HepG2 (cell line): ENCODE data around the gene R3HDM4. TPM values are rescaled to one million over a fixed set of nuclear protein-coding genes. Genes with fewer than 3 reads are reported as not detected.
A peak's percentile ranks its signal among the peaks of the same experiment; 100 is the strongest.

Experiments used
- MAFF ChIP-seq: IDR thresholded peaks from 2 replicates; pipeline ENCODE4 v1.6.1; 2011; ENCODE audit warnings: low read depth, low read length, improper control_type of control experiment
- MED1 ChIP-seq: sonication (generic); formaldehyde crosslinking; IDR thresholded peaks from 2 replicates; pipeline ENCODE4 v1.4.0; 2020; ENCODE audit warnings: missing genetic modification reagents
- NCOR1 ChIP-seq: fragments of 200-600 bp; sonication (generic); IDR thresholded peaks from 2 replicates; pipeline ENCODE4 v1.7.0; 2017; ENCODE audit warnings: antibody characterized with exemption, low read length, borderline replicate concordance
- SALL1 ChIP-seq: sonication (generic); formaldehyde crosslinking; IDR thresholded peaks from 2 replicates; pipeline ENCODE4 v1.8.0; 2022; ENCODE audit warnings: mild to moderate bottlenecking, missing genetic modification reagents
- THAP9 ChIP-seq: sonication (generic); formaldehyde crosslinking; IDR thresholded peaks from 2 replicates; pipeline ENCODE4; 2020; ENCODE audit warnings: missing genetic modification reagents, mild to moderate bottlenecking, borderline replicate concordance
- ZBED4 ChIP-seq: sonication (generic); formaldehyde crosslinking; IDR thresholded peaks from 2 replicates; pipeline ENCODE4 v1.4.0; 2020; ENCODE audit warnings: missing genetic modification reagents, borderline replicate concordance
- ZBTB26 ChIP-seq: IDR thresholded peaks from 2 replicates; pipeline ENCODE4 v1.6.1; 2016; ENCODE audit warnings: missing compliant biosample characterization, missing genetic modification reagents, borderline replicate concordance
- ZBTB49 ChIP-seq: sonication (generic); formaldehyde crosslinking; IDR thresholded peaks from 2 replicates; pipeline ENCODE4 v1.4.0; 2020; ENCODE audit warnings: missing genetic modification reagents, borderline replicate concordance
- ZNF251 ChIP-seq: sonication (generic); formaldehyde crosslinking; IDR thresholded peaks from 2 replicates; pipeline ENCODE4 v1.9.0; 2021; ENCODE audit warnings: mild to moderate bottlenecking, missing genetic modification reagents
- ZNF256 ChIP-seq: sonication (generic); formaldehyde crosslinking; conservative IDR thresholded peaks from 2 replicates; pipeline ENCODE4 v1.4.0; 2020; ENCODE audit warnings: missing genetic modification reagents
- ZNF331 ChIP-seq: sonication (generic); formaldehyde crosslinking; IDR thresholded peaks from 2 replicates; pipeline ENCODE4 v1.4.0; 2020; ENCODE audit warnings: missing genetic modification reagents
- ZNF383 ChIP-seq: sonication (generic); formaldehyde crosslinking; IDR thresholded peaks from 2 replicates; pipeline ENCODE4 v1.4.0; 2020; ENCODE audit warnings: missing genetic modification reagents, mild to moderate bottlenecking, borderline replicate concordance
- ZNF704 ChIP-seq: sonication (generic); formaldehyde crosslinking; IDR thresholded peaks from 2 replicates; pipeline ENCODE4 v1.8.1; 2023; ENCODE audit warnings: mild to moderate bottlenecking, inconsistent platforms, moderate library complexity, missing genetic modification reagents, borderline replicate concordance
- ZNF720 ChIP-seq: sonication (generic); formaldehyde crosslinking; IDR thresholded peaks from 2 replicates; pipeline ENCODE4 v1.4.0; 2020; ENCODE audit warnings: missing genetic modification reagents
- ZNF782 ChIP-seq: sonication (generic); formaldehyde crosslinking; IDR thresholded peaks from 2 replicates; pipeline ENCODE4 v1.4.0; 2020; ENCODE audit warnings: missing genetic modification reagents, mild to moderate bottlenecking, borderline replicate concordance
- polyA plus RNA-seq, 8 experiments: library from polyadenylated mRNA; depleted of rRNA in 3 of 8; stranded (reverse) in 7 of 8; unstranded in 1 of 8; fragments of >200 nt; fragmentation: Illumina TruSeq in 4 of 8; extraction: Trizol in 4 of 8; gene quantifications; 2 replicates each; pipeline versions ENCODE4 v1.2.1 to v1.2.3, GENCODE V29; 2011 to 2016; ENCODE audit warnings: low read depth in 4 of 8, missing spikeins in 1 of 8, mixed read lengths in 1 of 8; ENCODE audit not compliant: insufficient read depth in 1 of 8
- total RNA-seq, 5 experiments: library from RNA; depleted of rRNA; stranded (reverse); fragments of >200 nt; fragmentation: Illumina TruSeq; extraction: Trizol; gene quantifications; 2 replicates each; pipeline ENCODE4 v1.2.3, GENCODE V29; 2016; ENCODE audit warnings: low read depth in 1 of 5

R3HDM4 gene
- total and polyA plus RNA-seq, 2 of the 13 experiments (the other 11 are each of a cell fraction or from before 2014, with no cell fraction given), result 26.2 to 26.9 TPM

GRCh38 chr19:934865-935479 is 22.0 kb upstream of the R3HDM4 start (continued):
- TF ChIP-seq ZBTB49 (CRISPR knock-in tag) (no peak), ZNF383 (CRISPR knock-in tag) (no peak), MED1 (CRISPR knock-in tag) (peak; percentile 95), MAFF (no peak), SALL1 (CRISPR knock-in tag) (peak; percentile 87), ZNF704 (0 out of 2 replicates have a peak, but pooled peaks have one; percentile 71), NCOR1 (peak; percentile 27; the same call in 1 of the 2 replicates), THAP9 (CRISPR knock-in tag) (peak; percentile 69; the same call in 1 of the 2 replicates), ZNF251 (CRISPR knock-in tag) (no peak), ZNF256 (CRISPR knock-in tag) (0 out of 2 replicates have a peak, but pooled peaks have one; percentile 59), ZBED4 (CRISPR knock-in tag) (peak; percentile 98), ZNF331 (CRISPR knock-in tag) (peak; percentile 92), ZNF720 (CRISPR knock-in tag) (no peak), ZBTB26 (CRISPR knock-in tag) (peak; percentile 69; the same call in 1 of the 2 replicates), ZNF782 (CRISPR knock-in tag) (no peak)
